CD4-positive, alpha-beta T cell treated with Interferon alpha-2 for 1 hour (primary cell): ENCODE measurements around the gene ZRANB2.

Source experiments
- DNase-seq, 2 donors: peaks; one replicate each; pipeline ENCODE4 v3.0.0-alpha.2; 2020 to 2022

Gene ZRANB2

DNA sequence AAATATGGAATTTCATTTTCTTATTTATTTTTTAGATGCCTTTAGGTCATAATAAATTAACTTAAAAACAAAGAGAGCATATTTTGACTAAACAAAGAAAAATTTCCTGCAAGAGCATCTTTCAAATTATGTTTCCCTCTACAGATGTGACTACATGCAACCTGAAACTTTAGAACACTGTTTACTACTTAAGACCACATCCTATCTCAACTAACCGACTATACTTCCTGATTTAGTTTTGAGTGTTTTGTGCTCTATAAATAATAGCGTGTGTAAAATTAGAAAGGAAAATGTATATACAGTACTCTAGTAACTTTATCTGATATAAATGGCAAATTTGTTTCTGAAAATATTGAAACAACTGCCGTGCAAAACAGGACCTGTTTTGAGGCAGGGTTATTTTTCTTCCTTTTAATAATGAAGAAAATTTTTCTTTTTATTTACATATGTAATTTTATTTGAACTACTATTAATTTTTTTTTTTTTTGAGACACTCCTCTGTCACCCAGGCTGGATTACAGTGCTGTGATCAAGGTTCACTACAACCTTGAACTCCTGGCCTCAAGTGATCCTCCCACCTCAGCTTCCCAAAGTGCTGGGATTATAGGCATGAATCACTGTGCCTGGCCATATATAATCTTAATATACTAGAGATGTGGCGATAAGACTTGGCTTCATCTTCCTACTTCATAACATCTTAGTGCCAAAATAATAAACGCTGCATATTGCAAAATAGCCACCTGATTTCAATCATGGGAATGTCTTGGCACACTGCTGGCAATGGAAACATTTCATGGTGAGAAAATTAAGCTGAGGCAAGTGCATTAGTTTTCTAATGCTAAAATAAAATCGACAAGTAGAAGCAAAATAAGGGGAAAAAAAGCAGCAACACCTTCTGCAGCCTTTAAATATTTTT lies 12.3 kb downstream of the ZRANB2 start:
- no peak for DNase-seq

DNA sequence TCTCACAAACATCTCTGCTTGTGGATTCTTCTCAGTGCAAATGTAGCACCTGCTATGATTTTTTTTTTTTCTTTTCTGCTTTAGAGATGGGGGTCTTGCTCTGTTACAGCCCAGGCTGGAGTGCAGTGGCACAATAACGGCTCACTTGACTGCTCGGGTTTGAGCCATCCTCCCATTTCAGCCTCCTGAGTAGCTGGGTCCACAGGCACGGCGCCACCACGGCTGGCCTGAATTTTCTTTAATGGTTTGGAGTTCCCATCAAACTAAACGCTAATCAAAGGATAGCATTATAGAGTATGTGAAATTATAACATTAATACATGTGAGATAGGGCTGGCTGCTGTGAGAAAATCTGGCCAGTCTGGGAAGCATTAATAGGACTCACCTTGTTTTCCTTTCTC lies 26.0 kb downstream of the ZRANB2 start:
- no peak for DNase-seq

DNA sequence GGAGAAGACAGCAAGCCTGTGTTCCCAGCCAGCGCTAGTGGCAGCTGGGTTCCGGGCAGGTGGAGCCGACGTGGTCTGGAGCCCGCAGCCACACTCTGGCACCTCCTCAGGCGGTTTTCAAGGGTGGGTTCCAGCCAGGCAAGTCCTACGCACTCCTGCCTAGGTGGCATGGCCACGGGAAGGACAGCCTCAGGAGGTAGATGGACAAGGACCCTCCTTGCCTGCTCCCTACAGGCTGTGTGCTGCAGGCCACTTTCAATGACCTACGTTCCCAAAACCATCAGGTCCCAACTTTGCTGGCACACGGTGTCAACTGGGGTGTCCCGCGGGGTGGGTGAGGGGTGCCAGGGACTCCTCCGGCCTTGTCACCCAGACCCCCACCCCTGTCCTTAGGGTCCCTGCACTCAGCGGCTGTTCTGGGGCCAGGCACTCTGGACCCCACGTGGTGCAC lies 26.5 kb downstream of the ZRANB2 start:
- no peak for DNase-seq

DNA sequence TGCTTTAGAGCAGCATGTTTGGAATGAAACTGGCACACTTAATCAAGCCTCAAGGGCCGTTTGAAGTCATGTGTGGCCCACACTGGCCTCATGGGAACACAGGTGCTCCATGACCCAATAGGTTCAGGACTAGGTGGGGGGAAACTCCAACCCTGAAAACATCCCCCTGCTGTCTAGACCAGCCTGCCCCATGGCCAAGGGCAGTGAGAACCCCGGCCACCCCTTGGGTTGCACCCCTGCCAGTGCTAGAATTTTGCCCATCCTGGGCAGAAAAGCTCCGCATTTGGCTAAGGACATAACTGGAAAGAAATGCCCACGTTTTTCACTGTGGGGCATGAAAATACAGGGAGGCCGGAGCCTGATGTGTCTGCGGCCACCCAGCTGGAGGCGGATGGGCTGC lies 27.1 kb downstream of the ZRANB2 start:
- DNase-seq: no peak

DNA sequence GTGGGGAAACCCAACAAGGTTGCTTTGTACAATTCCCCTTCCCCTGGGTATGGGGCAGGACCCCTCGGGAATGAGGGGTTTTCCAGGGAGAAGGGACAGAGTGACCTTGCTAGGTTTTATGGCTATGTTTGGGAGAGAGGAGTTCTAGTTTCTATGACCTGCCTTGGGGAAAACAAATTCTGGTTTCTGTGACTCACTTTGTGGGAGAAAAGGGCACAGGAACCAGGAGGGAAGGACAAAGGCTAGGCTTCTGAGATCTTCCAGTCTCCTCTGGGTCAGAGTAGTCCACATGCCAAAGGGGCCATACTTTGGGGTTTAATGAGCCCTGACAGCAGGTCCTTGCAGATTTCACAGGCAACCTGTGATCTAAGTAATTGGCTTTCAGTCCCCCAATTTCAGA lies 27.7 kb downstream of the ZRANB2 start:
- DNase-seq: no peak

DNA sequence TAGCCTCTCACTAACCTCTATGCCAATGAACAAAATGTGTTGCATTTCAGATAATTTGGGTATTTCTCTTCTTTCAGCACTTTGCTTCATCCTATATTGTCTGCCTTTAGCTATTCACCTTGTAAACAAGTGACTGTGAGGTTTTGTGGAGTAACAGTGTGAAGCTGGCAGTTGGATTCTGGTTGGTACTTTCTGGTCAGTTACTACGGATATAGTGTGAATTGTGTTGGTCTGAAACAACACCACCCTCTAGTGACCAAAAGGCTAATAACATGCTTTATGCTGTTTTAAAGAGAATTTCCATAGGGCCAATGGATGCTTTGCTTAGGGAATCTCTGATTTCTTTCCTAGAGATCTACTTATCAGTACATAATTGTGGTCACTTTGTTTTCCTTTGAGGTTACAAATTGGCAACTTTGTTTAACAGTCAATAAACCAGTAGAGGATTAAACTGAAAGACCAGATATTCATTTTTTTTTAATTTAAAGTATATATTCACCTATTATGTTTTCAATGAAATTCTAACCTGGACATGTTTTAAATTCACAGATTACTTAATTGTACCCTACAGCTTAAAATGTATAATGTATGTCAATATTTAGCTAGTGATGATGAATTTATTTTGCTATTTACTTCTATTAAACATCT lies 30.8 kb downstream of the ZRANB2 start:
- DNase-seq: peak in 1 of 2 donors; percentile 63

DNA sequence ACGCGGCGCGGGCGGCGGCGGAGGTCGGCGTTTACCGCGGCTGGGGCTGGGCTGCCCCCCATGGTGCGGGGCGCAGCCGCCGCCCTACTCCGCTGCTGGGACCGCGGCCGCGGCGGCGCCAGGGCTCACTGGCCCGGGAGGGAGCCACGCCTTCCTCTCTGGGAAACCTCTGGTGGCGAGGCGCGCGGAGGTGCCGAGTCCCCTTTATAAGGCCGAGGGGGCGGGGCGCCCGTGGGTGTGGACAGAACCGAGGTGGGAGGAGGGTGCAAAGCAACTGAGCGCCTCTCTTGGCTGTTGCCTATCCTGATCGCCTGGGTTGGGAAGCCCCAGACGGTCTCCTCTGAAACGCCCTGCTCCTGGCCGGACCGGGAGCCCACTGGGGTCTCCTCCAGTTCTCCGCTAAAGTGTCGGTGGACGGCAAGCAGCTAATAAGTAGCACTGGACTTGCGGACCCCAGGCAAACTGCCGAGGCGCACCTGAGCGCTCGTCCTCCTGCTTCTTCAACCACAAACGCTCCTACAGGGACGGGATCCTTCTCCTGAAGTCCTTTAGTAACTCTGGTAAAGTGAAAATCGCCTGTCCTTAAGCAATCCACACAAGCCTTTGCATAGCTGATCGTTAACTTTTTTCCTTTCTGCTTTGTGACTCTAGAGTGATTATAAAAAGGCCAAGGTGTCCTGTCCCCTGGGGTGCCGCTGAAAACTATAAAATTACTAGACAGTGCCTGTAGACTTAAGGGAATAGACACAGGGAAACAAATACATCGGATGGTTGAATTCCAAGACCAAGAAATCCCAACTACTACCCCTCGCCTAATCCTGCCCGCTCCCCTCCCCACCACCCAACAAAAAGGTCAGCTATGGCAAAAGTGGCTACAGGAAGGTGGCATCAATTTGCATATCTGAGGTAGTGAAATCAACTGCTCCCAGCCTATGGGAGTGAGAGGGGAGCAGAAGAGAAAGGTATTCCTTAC lies 32.9 kb downstream of the ZRANB2 start, which contains the start of gene PTGER3:
PTGER3 (minus strand) TSS at position 182 of the 973 bp plus-strand sequence. CDS start 239 bp downstream, outside the sequence.
- peak; percentile 18 to 39 for DNase-seq

DNA sequence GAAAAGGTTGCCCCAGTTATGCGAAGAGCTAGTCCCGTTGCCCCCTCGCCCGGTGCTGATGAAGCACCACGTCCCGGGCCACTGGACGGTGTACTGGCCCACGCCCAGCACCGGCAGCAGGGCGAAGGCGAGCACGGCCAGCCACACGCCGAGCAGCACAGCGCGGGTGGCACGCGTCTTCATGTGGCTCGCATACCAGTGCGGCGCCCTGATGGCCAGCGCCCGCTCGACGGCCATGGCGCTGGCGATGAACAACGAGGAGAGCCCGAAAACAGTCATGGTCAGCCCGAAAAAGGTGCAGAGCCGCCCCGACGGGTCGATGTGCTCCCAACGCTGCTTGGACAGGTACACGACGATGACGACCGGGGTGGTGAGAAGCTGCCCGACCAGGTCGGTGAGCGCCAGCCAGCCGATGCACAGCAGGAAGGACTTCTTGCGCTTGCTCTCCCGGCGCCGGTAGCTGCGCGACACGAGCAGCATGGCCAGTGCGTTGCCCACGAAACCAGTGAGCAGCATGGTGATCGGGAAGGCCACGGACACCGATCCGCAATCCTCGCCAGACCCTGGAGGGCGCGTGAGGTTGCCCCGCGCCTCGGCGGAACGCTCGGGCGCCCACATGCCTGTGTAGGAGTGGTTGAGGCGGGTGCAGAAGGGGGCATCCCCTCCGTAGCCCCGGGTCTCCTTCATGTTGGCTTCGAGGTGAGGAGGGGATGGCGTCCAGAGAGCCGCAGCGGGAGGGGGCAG lies 33.8 kb downstream of the ZRANB2 start:
- DNase-seq: peak in 1 of 2 donors; percentile 15

DNA sequence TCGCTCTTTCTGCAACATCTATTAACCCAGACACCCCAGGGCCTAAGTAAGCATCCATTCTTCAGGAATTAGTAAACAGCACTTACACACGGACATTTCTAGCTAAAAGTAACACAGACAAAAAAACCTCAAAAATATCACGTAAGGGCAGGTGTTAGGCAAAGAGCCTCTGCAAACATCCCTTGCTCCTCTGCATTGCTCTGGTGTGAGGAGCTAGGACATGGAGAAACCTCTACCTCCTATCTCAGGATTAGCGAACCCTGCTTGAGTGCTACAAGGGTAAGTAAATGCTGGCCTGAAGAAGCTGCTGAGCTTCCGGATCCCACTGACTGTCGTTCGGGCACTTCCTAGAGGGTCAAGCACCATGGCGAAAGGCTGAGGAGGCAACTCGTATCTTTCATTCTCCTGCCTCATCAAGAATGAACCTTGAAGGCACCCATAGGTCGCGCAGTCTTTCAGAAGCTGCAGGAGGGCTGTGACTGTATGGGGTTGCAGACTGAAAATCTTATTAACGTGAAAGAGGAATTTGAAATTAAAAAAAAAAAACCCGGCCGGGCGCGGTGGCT lies 35.3 kb downstream of the ZRANB2 start:
- DNase-seq: no peak

DNA sequence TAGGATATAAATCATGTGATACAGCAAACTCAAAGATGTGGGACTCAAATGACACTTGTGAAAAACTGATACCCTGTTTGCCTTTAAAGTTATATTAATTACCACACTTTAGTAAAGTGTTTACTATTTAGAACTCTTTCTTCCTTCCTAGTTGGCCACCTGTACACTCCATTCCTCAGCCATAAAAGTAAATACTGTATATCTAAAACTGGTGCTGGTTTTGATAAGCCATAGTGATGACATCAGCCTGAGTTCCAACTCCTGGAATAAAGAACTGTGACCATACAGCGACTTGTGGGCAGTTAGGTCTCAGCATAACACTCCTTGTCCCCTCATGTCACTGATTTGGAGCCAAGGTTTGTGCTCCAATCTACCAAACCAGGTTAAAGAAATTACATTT lies 36.0 kb downstream of the ZRANB2 start:
- no peak for DNase-seq

DNA sequence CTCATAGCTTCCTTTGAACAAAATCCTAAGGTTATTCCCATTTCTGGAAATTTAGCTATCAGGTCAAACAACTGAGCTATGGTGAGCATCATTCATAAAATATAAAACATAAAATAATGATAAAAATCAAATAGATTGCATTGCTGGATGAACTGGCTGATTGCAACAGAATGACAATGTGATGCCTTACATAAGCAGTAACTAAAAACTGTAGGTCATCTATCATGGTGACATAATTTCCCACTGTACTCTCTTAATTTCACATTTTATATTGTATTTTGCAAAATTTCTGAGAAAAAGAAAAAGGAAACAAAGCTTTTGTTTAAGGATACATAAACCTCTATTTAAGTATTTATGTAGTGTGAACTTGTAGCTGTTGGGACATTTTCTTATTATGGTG lies 37.8 kb downstream of the ZRANB2 start:
- no peak for DNase-seq

DNA sequence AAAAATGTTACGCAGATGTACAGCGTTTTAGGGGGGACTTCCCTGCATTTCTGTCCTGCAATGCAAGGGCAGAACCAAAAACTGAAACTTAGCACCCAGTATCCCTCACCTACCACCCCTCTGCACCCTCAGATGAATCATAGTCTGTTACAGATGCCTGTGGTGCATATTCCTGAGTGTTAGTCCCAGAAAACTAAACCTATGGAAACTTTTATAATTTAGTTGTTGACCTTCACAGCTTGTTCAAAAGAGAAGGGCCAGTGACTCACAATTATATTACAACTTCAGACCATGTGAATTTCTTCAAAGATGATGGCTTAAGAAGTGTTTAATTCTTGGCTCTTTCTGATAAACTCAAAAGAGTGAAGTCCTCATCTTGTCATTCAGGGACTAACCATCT lies 39.0 kb downstream of the ZRANB2 start:
- DNase-seq: no peak

DNA sequence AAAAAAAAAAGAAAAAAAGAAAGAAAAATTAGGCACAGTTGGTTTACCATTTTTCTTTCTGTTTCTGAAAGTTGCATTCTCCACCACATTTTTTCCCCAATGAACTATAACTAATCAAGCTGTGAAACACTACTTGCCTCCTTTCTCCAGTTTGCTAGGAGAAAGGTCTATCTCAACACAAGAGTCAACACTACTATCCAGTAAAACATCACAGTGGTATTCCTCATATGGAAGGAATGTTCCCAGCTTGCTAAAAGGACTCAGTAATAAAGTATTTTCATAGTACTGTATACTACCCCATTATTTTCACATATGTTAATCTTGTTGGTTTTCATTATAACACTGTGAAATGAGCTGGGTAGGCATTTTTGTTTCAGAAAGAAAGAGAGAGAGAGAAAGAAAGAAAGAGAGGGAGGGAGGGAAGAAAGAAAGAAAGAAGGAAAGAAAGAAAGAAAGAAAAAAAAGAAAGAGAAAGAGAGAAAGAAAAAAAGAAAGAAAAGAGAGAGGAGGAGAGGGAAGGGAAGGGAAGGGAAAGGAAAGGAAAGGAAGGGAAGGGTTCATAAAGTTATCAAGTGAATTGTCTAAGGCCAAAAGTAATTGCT lies 41.1 kb downstream of the ZRANB2 start:
- DNase-seq: no peak

DNA sequence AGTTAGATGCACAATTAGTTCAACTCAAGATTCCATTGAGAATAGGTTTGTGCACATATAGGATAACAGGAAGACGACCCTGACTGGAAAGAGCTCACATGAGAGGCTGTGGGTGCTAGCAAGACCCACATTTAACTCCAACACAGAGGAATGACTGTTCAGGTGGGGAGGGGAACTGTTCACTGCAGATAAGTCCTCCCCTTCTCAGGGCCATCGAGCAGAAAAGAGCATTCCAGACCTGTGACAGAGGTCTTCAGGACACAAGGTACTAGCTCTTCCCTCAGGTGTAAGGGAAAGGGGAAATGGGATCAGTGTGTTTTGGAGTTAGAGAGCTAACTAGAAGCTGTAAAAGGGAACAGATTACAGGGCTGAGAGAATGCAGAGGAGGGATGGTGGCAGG lies 41.9 kb downstream of the ZRANB2 start:
- DNase-seq: no peak

DNA sequence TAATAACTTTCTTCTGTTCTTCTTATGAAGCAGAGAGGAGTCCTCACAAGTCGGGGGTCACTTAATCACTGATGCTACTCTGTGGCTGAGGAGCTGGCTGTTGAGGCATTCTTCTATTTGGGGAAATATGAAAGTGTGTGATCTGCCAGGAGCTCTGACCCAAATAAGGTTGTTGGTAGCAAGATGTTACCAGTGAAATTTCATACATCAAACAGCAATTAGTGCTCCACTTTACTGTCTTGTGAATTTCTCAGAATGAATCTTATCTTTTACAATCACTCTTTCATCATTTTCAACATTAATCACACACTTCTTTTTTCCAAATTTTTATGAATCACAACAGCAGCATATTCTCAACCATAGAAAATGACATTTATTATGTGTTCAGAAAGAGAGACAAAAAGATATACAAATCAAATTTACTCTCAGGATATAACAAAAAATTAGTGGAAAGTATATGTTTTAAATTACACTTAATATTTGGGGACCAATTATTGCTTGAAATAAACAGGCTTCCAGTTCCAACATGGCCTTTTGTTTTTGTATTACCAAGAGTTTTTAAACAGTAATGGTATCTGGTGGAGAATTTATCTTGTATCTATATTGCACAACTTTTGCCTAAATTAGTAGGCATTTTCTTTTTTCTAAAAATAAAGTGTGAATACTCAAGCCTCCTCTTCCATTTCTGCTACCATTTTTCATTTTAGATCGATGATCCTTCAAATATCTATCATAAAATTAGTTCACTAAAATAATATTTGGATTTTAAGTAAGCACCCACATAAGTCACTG lies 42.8 kb downstream of the ZRANB2 start:
- no peak for DNase-seq

DNA sequence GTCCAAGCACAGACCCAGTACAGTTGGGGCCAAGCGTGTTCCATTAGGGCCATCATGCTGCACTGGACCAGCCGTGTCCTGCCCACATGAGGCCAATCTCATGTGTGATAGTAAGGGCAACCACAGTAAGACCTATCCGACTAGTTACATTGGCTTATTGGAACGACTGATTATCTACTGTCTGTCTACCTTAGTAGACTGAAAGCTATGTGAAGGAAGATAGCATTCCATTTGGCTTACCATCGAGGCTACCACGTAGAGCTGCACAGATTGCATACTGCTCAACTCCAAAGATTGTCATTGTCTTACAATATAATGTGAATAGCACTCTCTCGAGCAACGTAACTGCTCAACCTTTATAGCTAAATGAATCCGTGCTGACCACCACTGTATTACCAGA lies 43.8 kb downstream of the ZRANB2 start:
- DNase-seq: no peak

DNA sequence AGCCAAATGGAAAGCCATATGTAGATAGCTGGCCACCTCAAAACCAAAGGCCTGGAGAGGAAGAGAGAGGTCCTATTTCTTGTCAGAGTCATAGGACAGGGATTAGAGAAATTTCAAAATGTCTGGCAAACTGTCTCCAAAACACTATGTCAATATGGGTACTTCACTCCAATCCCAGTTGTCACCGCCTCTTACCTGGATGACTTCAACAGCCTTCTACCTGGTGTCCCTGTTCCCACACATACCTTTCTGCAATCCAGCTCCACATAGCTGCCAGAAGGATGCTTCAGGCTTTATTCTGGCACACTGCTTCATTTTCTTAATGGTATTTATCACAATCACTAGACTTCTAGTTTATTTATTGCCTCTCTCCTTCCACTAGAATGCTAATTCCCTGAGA lies 47.7 kb downstream of the ZRANB2 start:
- DNase-seq: no peak

DNA sequence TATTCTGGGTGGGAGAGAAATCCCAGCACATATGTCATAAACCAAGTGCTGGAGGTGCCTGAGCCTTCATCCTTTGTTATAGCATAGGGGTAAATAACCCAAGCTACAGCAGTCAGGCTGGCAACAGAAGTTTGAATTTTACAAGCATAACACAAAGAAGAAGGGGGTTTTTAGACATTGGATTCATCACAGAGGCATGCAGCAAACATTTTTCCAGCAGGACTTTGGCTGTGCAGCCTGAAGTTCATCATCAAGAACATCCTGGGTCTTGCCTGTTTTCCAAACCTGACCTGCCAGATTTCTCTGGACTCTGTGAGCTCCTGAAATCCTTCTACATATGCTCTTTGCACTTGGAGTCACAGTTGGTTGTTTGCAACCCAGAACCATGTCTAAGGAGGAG lies 49.4 kb downstream of the ZRANB2 start:
- no peak for DNase-seq

DNA sequence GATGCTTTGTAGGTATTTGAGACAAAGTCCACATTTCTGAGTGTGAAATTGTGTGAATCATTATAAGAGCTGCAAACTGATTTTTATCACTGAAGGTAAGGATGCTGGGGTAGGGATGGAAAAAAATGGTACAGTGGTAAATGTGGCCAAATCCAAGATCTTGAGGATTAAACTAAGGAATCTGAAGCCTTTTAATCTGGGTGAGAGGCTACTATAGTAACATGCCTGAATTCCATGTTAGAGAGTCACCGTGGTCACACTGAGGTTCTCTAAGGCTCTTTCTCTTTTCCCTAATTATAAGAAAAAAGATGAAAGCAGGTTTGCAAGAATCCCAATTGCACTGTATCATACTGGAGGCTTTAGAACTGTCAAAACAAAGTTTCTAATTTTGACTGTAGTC lies 50.8 kb downstream of the ZRANB2 start:
- no peak for DNase-seq

DNA sequence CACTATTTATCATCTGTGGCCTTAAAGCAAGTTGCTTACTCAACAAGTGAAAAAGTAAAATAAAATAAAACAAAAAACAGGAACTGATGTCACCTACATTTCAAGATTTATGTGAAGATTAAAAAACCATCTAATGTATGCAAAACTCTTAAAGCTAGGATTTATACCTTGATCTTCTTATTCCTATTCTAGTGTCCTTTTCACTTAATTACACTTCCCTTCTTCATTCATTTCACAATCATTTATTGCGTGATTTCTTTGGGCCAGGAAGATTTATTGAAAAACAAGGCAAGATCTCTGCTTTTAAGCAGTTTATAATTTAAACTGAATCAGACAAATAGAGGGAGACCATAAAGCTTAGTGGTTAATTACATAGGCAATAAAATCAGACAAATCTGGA lies 51.9 kb downstream of the ZRANB2 start:
- no peak for DNase-seq

DNA sequence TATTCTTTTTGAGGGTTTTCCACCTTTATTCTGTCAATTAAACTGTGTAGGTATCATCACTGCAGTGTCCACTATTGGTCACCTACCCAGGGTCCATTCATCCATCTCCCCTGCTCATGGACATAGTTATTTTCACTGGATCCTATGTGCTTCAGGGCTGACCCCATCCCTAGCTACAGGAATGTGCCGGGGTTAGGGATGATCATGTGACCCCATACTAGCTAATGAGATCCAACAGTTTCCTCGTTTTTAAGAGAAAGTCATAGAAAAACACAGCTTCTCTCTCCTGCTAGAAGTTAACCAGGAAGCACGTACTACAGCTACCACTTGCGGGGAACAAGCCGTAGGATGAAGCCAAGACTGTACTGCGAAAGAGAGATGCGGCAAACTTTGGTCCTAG lies 52.8 kb downstream of the ZRANB2 start:
- no peak for DNase-seq
